WTC11 (cell line): ENCODE data around the gene DDR2.

ENCODE experiments used
- CBFB ChIP-seq: sonication (generic); formaldehyde crosslinking; IDR thresholded peaks from 2 replicates; pipeline ENCODE4 v1.8.1; 2022; ENCODE audit warnings: mild to moderate bottlenecking, low read depth, missing genetic modification reagents
- CREB1 ChIP-seq: sonication (generic); formaldehyde crosslinking; IDR thresholded peaks from 2 replicates; pipeline ENCODE4 v1.8.0; 2023; ENCODE audit warnings: mild to moderate bottlenecking, missing genetic modification reagents
- CTCF ChIP-seq: fragments of 200-600 bp; IDR thresholded peaks from 2 replicates; pipeline ENCODE4 v1.8.0; 2022; ENCODE audit warnings: antibody characterized with exemption
- ESRRA ChIP-seq: sonication (generic); formaldehyde crosslinking; IDR thresholded peaks from 2 replicates; pipeline ENCODE4 v1.8.1; 2022; ENCODE audit warnings: mild to moderate bottlenecking, missing genetic modification reagents, borderline replicate concordance
- GABPB1 ChIP-seq: sonication (generic); formaldehyde crosslinking; IDR thresholded peaks from 2 replicates; pipeline ENCODE4 v1.8.1; 2023; ENCODE audit warnings: mild to moderate bottlenecking, missing genetic modification reagents
- NR2C2 ChIP-seq: sonication (generic); formaldehyde crosslinking; IDR thresholded peaks from 2 replicates; pipeline ENCODE4 v1.8.0; 2022; ENCODE audit warnings: mild to moderate bottlenecking, missing genetic modification reagents
- SP1 ChIP-seq: sonication (generic); formaldehyde crosslinking; conservative IDR thresholded peaks from 2 replicates; pipeline ENCODE4 v1.8.1; 2022; ENCODE audit warnings: missing genetic modification reagents
- ZNF423 ChIP-seq: fragments of 250-450 bp; sonication (Bioruptor Pico); IDR thresholded peaks from 2 replicates; pipeline ENCODE4 v2.1.2; 2022; ENCODE audit warnings: mild to moderate bottlenecking, moderate library complexity
- ZSCAN18 ChIP-seq: fragments of 250-450 bp; sonication (Bioruptor Pico); IDR thresholded peaks from 2 replicates; pipeline ENCODE4 v2.1.2; 2022; ENCODE audit warnings: mild to moderate bottlenecking, moderate library complexity
- TF ChIP-seq, protein P1 (sequence below): sonication (generic); formaldehyde crosslinking; IDR thresholded peaks from 2 replicates; pipeline ENCODE4 v1.8.0; 2023; ENCODE audit warnings: missing genetic modification reagents, mild to moderate bottlenecking, borderline replicate concordance

DNA sequence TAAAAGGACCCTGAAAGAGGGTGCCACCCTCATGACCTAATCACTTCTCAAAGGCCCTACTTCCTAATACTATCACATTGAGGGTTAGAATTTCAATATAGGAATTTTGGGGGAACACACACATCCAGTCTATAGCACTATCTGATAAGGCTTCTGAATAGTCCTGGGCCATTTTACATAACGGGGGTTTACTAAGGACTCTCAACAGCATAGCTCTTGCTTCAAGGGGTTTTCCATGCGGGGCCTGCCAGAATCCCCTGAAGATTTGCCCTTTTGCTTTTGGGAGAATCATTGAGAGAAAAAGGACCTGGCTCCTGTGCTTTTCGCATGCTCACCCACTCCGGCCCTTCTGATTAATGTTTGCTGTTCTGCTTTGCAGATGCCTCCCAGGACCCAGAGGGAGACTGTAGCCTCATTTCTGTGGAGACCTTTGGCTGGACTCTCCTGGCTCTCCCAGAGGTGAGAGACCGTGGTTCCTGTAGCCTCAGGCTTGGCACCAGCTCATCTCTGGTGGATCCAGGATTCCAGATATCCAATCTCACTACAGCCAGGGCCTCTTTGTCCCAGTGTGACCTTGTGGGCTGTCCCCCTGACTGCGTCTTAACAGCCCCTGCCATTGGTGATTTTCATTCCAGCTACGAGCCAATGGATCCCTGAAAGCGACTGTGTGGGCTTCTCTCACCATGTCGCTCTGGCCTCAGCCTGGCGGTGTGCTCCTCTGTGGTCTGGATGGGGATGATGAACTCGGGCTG, 72.6 kb downstream of the DDR2 start:
- TF ChIP-seq CTCF: no peak
- TF ChIP-seq CBFB (CRISPR knock-in tag): no peak
- no peak for TF ChIP-seq NR2C2 (CRISPR knock-in tag)
- no peak for TF ChIP-seq CREB1 (CRISPR knock-in tag)
- no peak for TF ChIP-seq GABPB1 (CRISPR knock-in tag)
- TF ChIP-seq, protein P1, sequence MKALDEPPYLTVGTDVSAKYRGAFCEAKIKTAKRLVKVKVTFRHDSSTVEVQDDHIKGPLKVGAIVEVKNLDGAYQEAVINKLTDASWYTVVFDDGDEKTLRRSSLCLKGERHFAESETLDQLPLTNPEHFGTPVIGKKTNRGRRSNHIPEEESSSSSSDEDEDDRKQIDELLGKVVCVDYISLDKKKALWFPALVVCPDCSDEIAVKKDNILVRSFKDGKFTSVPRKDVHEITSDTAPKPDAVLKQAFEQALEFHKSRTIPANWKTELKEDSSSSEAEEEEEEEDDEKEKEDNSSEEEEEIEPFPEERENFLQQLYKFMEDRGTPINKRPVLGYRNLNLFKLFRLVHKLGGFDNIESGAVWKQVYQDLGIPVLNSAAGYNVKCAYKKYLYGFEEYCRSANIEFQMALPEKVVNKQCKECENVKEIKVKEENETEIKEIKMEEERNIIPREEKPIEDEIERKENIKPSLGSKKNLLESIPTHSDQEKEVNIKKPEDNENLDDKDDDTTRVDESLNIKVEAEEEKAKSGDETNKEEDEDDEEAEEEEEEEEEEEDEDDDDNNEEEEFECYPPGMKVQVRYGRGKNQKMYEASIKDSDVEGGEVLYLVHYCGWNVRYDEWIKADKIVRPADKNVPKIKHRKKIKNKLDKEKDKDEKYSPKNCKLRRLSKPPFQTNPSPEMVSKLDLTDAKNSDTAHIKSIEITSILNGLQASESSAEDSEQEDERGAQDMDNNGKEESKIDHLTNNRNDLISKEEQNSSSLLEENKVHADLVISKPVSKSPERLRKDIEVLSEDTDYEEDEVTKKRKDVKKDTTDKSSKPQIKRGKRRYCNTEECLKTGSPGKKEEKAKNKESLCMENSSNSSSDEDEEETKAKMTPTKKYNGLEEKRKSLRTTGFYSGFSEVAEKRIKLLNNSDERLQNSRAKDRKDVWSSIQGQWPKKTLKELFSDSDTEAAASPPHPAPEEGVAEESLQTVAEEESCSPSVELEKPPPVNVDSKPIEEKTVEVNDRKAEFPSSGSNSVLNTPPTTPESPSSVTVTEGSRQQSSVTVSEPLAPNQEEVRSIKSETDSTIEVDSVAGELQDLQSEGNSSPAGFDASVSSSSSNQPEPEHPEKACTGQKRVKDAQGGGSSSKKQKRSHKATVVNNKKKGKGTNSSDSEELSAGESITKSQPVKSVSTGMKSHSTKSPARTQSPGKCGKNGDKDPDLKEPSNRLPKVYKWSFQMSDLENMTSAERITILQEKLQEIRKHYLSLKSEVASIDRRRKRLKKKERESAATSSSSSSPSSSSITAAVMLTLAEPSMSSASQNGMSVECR (CRISPR knock-in tag): no peak
- no peak for TF ChIP-seq ESRRA (CRISPR knock-in tag)
- TF ChIP-seq SP1 (CRISPR knock-in tag): no peak
- no peak for TF ChIP-seq ZSCAN18 (CRISPR knock-in tag)
- TF ChIP-seq ZNF423 (CRISPR knock-in tag): no peak
